GM19239 (cell line): ENCODE data around the gene KIRREL3.
A peak's percentile ranks its signal among the peaks of the same experiment; 100 is the strongest.

Experiments used
- DNase-seq: peaks from one replicate; pipeline ENCODE4 v3.0.0; 2011; ENCODE audit warnings: low spot score; ENCODE audit not compliant: insufficient read length
- FAIRE-seq: peaks from 2 replicates; lab custom pipeline; 2011; peaks lifted over from hg19 to GRCh38; lab: Jason Lieb, UNC

KIRREL3 gene

DNA sequence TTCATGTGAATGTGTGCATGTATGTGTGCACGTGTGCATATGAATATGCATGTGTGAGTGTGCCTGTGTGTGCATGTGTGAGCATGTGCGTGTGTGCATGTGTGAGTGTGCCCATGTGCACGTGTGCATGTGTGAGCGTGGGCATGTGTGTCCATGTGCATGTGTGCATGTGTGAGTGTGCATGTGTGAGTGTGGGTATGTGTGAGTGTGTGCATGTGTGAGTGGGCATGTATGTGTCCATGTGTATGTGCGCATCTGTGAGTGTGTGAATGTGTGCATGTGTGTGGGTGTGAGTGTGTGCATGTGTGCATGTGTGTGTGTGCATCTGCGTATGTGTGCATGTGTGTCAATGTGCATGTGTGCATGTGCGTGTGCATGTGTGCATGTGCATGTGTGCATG is 550.4 kb downstream of the KIRREL3 start:
- no peak for FAIRE-seq
- no peak for DNase-seq

DNA sequence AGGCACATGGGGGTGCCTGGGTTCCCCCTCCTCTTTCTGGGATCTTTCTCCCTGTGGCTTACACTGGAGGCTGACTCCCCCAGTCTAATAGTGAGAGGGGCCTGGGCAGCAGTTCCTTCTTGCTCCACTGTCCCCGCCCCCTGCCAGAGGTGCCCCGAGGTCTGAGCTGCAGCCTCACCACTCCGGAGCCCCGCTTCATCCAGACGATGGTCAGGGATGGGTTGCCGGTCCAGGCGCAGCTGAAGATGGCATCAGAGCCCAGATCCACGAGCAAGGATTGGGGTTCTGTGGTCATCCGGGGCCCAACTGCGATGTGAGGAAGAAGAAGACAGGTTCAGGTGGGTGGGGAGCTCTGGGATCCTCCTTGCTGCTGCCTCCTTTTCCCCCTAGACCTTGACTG is 554.0 kb downstream of the KIRREL3 start:
- FAIRE-seq, result no peak
- no peak for DNase-seq

DNA sequence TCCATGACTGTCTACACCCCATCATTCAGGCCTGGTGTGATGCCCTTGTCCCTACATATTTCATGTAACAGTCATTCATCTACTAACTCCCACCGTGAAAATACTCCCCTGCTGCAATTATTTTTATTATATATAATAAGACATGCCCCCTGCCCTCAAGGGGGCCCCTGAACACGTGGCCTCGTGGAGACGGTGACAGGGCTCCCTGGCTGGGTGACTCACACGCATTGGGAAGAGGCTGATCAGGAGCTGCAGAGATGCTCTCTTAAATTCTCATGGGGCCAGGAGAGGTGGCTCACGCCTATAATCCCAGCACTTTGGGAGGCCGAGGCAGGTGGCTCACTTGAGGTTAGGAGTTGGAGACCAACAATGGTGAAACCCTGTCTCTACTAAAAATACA is 556.5 kb downstream of the KIRREL3 start:
- no peak for DNase-seq

DNA sequence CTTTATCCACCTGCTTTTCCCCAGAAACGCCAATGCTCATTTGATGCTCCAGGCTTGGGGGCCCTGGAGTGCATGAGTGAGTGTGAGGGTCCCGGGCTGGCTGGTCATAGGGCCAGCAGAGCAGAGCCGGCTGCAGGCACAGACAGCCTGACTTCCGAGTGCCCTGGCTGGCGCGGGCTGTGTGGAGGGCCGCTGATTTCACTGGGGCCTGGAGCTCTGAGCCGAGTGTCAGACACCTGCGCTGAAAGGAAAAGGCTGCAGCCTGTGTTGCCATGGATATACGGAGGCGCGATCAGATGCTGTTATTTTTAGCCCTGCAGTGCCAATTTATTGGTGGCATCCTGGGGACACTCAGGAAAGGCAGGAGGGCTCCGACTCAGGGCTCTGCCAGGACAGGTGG is 557.5 kb downstream of the KIRREL3 start:
- DNase-seq (no peak), FAIRE-seq (no peak)

More for the DNA sequence above, 556.5 kb downstream of the KIRREL3 start:
- no peak for FAIRE-seq

DNA sequence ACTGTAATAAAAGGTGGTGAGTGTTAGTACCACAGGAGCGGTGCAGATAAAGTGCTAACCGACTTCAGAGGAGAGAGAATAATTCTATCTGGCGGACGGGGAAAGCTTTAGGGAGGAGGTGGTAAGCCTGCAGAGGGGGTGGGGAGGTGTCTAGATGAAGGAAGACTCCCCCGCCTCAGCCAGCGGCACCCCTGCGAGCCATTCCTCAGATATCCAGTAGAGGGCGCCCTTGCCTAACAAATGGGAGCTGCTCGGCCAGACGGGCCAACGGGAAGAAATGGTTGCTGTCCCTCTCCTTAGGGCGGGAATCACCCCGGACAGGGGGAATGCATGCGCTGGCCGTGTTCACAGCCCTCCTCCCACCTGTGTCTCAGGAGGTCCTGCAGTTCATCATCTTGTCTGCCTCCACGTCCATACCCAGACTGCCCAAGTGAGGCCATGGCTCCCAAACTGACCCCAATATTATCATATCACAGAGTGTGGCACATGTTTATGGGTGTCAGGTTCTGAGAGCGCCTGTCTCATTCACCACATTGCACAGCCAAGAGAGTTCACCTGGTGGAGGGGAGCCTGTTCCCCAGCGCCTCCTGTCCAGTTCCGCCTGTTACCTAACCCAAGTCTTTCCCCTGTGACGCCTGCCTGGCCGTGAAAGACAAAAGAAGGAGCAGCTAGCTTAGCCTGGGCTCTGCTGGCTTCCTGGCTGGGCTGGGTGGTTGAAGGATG is 559.6 kb downstream of the KIRREL3 start:
- peak; percentile 92 for DNase-seq
- peak; percentile 23 for FAIRE-seq

DNA sequence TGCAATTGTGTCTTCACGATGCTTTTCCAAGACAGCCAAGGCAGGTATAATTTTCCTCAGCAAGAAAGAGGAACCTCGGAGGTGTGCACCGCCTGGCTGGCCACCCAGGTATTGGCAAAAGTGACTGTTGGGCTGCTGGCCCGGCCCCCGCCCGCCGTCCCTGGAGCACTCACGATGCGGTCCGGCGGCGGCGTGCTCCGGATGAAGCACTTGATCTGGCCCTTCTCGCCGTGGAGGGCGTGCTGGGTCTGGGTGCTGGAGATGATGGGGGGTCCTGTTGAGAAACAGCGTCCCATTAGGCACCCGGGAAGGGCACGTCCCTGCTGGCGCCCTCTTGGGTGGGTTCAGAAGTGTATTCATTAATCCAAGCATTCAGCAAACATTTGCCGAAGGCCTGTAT is 560.3 kb downstream of the KIRREL3 start:
- FAIRE-seq, result no peak

DNA sequence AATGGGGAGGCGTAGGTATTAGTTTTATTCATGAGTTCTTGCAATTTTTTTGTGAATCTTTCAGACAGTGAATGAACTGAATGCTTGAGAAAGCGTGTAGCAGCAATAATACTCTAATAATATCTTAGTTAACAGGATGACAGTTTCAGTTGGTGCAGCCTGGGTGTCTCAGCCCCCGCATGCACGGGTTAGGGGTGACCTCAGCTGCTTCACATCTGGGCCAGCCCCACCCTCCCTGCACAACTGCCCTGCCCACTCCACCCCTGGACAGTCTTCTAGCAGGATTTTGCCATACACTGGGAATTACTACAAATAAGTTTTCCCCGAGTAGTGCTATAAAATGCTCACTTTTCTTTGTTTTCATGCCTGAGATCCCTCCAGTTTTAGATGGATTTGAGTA is 561.9 kb downstream of the KIRREL3 start:
- FAIRE-seq, result no peak
- no peak for DNase-seq

More for the DNA sequence above, 560.3 kb downstream of the KIRREL3 start:
- no peak for DNase-seq

DNA sequence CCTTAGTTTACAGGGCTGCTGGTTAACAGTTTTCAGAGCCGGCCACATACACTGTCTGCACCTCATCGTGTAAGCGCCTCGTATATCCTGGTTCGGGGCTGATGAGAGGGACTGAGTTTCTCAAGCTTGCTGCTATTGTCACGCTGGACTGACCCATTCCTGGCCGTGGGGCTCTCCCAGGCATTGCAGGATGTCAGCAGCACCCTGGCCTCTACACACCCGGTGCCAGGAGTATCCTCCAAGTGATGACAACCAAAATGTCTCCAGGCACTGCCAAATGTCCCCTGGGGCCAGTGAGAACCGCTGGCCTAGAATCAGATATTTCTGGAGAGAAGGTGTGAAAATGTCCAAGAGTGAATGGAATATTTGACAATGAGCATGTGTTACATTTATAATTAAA is 562.3 kb downstream of the KIRREL3 start:
- no peak for DNase-seq
- FAIRE-seq, result no peak

DNA sequence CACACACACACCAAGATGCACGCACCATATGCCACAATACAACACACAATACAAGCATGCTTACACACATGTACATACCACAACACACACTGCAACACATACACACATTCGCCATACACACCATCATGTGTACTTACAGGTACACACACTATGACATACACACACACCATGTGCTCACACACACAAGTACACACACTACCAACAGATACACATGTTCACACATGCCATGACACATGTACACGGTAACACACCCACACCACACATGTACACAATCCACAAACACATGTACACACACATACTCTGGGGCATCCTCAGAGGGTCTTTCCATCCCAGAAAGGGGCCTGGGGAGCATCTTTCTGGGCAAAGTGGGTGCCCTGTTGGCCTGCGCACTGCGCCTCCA is 562.8 kb downstream of the KIRREL3 start:
- FAIRE-seq (no peak), DNase-seq (no peak)

DNA sequence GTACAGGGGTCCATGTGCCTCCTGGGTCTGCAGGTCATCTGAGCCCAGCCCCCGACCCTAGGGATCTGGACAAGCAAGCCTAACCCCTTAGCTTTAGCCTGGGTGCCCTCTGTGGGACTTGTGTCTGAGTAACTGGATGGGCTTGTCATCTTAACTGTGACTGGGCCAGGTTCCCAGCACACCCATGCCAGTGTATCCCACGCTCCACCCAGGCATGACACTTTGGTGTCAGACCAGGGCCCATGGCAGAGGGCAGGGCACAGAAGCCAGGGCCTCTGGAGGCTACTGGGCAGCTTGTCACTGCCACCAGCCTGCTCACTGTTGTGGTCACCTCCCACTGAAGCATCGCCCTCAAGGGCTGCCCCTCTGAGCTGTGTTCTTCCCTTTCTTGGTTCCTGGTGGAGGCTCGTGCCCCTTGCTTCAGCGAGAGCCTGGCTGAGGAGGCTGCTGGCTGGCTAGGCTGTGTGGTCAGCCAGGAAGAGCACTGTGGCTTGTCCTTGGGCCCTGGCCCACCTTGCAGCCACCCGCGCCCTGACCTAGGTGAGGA is 564.3 kb downstream of the KIRREL3 start:
- DNase-seq (no peak), FAIRE-seq (no peak)

DNA sequence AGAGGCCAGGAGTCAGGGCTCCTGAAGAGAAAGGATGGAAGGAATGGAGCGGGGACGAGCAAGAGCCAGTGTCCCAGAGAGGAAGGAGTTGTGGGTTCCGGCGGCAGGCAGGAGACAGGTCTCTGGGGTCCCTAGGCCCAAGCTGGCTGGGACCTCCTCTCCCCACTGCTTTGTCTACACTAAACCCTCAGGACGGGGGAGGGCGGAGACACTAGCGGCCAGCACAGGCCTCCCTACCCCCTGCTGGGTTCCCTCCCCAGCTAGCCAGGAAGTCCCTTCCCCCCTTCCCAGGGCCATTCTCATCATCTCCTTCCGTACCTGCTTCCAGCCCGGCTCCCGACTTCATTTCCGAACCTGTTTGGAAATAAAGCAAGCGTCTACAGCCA is 565.6 kb downstream of the KIRREL3 start:
- FAIRE-seq (no peak), DNase-seq (no peak)

DNA sequence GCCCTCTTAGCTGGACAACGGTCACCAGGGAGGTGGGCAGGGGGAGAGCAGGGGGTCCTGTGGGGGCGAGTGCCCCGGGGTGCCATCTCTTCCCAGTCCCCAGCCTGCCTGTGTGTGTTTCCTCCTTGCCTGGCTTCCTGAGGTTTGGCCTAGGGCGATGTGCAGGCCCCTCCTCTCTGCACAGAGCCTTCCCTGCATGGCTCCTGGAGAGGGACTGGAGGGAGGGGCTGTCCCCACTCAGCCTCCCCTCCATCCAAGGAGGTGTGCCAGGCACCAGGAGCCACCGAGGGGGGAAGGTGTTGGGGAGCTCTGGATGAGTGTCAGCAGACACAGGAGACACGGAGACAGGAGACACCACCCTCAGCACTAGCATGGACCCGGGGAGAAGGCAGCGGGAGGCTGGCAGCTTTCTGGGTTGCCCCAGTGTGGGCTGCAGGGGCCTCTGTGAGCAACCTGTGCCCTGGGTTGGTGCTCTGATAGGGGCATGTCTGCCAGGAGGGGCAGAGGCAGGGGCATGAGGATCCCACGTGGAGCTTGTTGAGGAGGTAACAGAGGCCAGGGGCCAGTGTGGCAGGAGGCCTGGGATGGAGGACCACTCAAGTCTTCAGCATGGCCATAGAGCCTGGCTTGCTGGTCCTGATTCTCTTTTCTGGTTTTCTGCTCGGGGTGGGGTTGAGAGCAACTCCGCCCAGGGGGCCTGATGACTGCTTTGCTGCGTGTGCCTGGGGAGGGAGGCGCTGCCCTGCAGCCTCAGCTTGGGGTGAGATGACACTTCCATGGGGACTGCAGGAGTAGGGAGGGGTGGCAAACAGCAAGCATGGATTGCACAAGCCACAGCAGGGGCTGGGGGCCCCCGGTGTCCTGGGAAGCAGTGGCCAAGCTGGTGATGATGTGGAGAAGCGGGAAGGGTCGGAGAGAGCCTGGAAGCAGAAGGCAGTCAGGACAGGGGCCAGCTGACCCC is 566.3 kb downstream of the KIRREL3 start:
- DNase-seq (no peak), FAIRE-seq (no peak)

DNA sequence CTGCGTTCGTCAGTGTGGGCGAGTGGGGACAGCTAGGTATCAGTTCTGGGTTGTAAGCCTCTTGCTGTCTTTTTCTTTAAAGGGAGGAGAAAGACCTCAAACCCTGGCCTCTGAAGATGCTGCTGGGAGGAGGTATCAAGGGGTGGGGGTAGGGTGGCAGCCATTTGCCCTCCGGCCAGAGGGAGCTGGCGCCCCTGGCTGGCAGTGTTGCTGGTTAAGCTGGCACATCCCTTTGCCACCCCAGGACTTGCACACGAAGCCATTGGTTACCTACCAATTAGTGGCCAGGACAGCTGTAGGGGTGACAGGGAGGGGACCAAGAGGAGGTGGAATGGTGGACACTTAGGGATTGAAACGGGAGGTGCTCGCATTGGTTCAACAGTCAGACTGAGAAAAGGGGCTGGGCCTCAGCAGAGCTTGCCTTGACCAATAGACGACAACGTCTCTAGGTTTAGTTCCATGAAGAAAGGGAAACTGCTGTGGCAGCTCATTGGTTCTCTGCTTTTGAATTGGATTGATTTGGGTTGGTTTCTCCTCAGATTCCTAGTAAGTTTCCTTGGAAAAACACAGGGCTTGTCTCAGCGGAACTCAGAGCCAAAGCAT is 567.2 kb downstream of the KIRREL3 start:
- DNase-seq (no peak), FAIRE-seq (no peak)

DNA sequence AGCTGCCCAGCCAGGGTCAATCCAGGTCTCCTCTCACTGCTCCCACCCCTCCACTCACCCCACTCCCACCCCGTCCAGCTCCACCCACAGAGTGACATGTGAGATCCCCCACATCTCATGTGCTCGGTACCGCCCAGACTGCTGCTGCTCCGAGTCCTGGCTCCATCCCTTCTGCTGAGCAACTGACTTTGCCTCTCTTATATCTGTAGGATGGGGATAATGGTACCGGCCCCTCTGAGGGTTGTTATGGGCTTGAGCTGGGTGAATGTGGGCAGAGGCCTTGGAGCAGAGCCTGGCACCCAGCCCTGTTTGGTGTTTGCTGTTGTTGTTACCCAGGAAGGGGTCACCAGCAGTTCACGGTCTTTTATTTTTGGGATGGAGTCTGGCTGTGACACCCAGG is 568.0 kb downstream of the KIRREL3 start:
- FAIRE-seq (no peak), DNase-seq (no peak)

DNA sequence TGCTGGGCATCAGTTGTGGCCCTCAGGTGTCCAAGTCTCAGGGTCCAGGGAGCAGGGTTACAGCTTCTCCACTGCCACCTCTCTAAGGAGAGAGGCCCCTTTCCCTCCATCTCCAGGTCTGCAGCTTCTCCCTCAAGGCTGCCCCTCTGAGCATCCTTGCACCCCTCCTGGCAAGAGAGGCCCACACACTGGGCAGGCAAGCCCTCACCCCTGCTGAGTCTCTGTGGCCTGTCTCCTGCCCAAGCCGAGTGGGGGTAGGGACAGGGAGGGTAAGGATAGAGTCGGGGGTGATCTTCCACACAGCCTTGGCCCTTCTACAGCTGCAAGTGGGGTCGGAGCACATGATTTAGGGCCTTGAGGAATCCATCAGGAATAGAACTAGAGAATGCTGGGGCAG is 568.5 kb downstream of the KIRREL3 start:
- FAIRE-seq, result no peak

DNA sequence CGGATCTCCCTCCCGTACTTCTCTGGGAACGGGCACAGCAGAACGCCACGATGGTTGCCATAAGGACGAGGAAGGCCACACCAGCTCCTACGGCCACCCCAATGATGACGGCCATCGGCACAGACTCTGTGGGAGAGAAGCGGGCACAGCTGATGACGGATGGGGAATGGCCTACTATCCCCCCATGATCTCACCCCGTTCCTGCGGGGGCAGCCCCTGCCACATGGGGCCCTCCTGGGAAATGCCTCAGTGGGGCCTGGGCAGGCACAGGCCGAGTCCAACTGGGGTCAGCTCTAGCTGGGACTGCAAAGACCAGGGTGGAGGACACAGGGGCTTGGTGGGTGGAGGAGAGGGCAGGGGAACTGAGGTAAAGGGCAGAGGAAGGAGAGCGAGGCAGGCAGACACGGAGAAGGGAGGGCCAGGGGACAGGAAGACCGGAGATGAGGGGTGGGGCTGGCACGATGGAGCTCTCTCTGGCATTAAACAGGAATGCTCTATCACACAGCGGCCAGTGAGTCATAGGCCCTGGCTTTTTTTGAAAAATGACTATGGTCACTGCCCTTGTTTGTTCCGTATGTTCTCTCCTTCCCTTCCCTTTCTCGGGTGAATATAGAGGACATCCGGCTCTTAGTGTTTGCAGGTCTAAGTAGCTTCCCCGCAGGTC is 569.0 kb downstream of the KIRREL3 start:
- DNase-seq (no peak), FAIRE-seq (no peak)

More for the DNA sequence above, 568.5 kb downstream of the KIRREL3 start:
- no peak for DNase-seq

DNA sequence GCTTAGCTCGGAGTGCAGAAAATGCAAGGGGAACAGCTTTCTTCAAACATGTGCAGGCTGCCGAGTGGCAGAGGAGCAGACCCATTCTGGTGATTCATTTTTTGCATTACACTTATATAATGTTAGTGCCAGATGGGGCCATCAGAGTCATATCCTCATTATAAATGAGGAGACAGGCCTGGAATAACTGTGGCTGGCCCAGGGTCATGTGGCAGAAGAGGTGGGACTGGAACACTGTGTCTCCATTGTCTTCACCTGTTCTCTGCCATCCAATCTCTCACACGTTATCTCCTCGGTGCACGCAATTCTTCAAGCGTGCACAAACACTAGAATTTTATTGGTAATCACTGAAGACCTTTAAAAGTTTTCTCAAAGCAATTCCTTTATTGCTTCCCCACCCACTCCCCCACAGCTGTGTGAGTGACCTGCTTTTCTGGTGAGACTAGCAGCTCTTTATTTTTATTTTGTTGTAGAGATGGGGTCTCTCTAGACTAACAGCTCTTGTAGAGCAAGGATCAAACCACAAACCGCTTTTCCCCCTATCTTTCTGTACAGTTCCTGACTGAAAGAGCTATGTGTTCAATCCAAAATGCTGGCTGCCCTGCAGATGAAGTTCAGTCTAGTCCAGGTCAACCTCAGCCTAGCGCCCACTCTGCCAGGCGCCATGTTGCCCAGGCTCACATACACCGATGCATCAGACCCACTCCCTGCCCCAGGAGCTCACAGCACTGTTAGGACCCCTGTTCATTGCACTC is 569.8 kb downstream of the KIRREL3 start:
- DNase-seq, result no peak
- FAIRE-seq, result no peak

DNA sequence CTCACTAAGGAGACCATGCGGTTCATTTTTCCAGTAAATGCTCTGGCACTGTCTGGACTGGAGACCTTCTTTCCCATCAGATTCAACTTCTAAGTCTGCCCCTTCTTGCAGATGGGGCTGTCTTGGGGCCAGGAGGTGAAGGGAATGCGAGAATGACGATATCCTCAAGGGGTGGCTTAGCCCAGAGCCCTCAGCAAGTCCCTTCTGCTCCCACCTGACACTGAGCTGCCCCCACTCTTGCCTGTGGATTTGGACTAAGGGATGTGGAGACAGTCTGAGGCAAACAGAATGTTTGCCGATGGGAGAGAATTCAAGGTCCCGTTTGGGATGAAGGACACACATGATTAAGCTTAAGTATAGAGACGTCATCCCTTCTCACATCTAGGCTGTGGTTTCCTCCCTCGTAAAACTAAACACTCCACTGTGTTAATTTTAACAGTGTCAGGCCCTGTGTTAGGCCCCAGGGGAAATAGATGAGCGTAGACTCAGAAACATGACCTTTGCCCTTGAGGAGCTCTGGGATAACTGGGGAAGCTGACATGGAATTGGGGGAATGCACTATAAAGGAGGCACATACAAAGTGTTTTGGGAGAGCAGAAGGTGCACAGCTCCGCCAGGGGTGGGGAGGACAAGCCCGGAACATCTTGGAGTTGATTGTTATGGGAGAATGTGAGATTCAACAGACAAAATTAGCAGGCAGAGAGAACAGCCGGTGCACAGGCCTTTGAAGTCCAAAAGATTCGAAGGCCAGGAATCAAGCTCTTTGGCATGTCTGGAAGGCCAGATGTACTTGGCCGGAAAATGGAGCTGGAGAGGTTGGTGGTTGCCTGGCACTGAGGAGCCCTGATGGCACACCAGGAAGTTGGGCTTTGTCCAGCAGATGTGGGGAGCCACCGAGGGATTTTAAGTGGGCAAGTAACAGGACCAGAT is 573.5 kb downstream of the KIRREL3 start:
- no peak for DNase-seq
- peak; percentile 86 for FAIRE-seq
